GM19023 (cell line): Measurements from ENCODE around the gene SLC25A21.

ENCODE experiments used
- ATAC-seq: cut with Tn5 transposase; IDR thresholded peaks from one replicate; pipeline ENCODE4 v1.9.1; 2021; ENCODE audit warnings: mild to moderate bottlenecking, moderate library complexity; ENCODE audit not compliant: unreplicated experiment

Gene SLC25A21

GRCh38 chr14:36657399-36658122, 514.8 kb downstream of the SLC25A21 start:
- ATAC-seq: no peak

GRCh38 chr14:36656687-36657398, 515.6 kb downstream of the SLC25A21 start:
- no peak for ATAC-seq

- ATAC-seq: no peak
Observed at GRCh38 chr14:36655963-36656686, 516.3 kb downstream of the SLC25A21 start.

GRCh38 chr14:36655571-36655962, 516.8 kb downstream of the SLC25A21 start:
- no peak for ATAC-seq

- no peak for ATAC-seq
Observed at GRCh38 chr14:36654794-36655381, 517.5 kb downstream of the SLC25A21 start.

GRCh38 chr14:36653962-36654793, 518.2 kb downstream of the SLC25A21 start:
- ATAC-seq: no peak

GRCh38 chr14:36653413-36653812, 519.0 kb downstream of the SLC25A21 start:
- no peak for ATAC-seq

- ATAC-seq: no peak
Observed at GRCh38 chr14:36652542-36653201, 519.7 kb downstream of the SLC25A21 start.

GRCh38 chr14:36649872-36650650, 522.3 kb downstream of the SLC25A21 start:
- no peak for ATAC-seq

GRCh38 chr14:36647824-36648753, 524.3 kb downstream of the SLC25A21 start:
- ATAC-seq: no peak

- no peak for ATAC-seq
Observed at GRCh38 chr14:36647417-36647823, 525.0 kb downstream of the SLC25A21 start.

GRCh38 chr14:36646664-36647416, 525.6 kb downstream of the SLC25A21 start:
- ATAC-seq: no peak

GRCh38 chr14:36633580-36633979, 538.8 kb downstream of the SLC25A21 start:
- no peak for ATAC-seq
